ENCODE results near the gene WDR37.

DNA sequence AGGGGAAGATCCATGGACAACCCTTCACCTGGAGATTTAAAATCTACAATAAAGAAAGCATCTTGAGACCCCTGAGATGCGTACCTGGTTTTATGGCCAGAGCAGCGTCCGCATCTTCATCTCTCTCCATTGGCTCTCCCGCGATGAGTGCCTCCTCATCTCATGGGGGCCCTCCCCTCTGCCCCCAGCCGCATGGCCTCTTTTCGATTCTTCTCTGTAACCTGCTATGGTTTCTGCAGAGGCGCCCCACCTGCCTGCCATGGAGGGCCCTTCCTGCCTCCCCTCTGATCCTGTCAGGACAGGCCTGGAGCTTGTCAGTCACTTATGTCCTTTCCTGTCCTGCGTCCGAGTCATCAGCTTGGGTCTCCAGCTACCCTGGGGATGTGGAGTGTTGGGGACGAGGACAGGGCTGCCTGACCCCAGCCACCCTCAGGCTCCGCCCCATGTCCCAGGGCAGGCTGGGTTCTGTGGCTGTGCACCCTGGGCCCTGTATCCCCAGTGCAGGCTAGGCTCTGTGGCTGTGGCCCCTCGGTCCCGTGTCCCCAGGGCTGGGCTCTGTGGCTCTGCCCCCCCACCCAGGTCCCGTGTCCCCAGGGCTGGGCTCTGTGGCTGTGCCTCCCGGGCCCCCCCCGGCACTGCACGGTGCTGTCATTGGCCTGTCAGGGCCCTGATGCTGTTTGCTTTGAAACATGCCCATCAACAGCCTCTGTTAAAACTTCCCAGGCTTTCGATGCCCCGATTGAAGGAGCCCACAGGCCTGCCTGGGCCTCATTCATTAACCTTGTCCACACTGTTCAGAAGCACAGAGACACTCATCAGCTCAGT is 99.8 kb downstream of the WDR37 start:
- TF ChIP-seq MCM2 (IDR thresholded peaks at IDR 0.05; ENCODE audit: low read depth) (no peak), CHD2 (IDR thresholded peaks at IDR 0.05; ENCODE audit: low read depth, low read length) (no peak), NBN (IDR thresholded peaks at IDR 0.05; ENCODE audit: low read depth) (no peak), POLR2A (conservative IDR thresholded peaks at IDR 0.05) (no peak), EZH2 (IDR thresholded peaks at IDR 0.05; ENCODE audit: borderline replicate concordance, low read depth, low read length) (no peak), ZSCAN32 (CRISPR knock-in tag; IDR thresholded peaks at IDR 0.05) (no peak), RB1 (IDR thresholded peaks at IDR 0.05; ENCODE audit: low read depth) (no peak), MAFF (IDR thresholded peaks at IDR 0.05; ENCODE audit: low read length) (no peak)
- TF ChIP-seq, protein P1, sequence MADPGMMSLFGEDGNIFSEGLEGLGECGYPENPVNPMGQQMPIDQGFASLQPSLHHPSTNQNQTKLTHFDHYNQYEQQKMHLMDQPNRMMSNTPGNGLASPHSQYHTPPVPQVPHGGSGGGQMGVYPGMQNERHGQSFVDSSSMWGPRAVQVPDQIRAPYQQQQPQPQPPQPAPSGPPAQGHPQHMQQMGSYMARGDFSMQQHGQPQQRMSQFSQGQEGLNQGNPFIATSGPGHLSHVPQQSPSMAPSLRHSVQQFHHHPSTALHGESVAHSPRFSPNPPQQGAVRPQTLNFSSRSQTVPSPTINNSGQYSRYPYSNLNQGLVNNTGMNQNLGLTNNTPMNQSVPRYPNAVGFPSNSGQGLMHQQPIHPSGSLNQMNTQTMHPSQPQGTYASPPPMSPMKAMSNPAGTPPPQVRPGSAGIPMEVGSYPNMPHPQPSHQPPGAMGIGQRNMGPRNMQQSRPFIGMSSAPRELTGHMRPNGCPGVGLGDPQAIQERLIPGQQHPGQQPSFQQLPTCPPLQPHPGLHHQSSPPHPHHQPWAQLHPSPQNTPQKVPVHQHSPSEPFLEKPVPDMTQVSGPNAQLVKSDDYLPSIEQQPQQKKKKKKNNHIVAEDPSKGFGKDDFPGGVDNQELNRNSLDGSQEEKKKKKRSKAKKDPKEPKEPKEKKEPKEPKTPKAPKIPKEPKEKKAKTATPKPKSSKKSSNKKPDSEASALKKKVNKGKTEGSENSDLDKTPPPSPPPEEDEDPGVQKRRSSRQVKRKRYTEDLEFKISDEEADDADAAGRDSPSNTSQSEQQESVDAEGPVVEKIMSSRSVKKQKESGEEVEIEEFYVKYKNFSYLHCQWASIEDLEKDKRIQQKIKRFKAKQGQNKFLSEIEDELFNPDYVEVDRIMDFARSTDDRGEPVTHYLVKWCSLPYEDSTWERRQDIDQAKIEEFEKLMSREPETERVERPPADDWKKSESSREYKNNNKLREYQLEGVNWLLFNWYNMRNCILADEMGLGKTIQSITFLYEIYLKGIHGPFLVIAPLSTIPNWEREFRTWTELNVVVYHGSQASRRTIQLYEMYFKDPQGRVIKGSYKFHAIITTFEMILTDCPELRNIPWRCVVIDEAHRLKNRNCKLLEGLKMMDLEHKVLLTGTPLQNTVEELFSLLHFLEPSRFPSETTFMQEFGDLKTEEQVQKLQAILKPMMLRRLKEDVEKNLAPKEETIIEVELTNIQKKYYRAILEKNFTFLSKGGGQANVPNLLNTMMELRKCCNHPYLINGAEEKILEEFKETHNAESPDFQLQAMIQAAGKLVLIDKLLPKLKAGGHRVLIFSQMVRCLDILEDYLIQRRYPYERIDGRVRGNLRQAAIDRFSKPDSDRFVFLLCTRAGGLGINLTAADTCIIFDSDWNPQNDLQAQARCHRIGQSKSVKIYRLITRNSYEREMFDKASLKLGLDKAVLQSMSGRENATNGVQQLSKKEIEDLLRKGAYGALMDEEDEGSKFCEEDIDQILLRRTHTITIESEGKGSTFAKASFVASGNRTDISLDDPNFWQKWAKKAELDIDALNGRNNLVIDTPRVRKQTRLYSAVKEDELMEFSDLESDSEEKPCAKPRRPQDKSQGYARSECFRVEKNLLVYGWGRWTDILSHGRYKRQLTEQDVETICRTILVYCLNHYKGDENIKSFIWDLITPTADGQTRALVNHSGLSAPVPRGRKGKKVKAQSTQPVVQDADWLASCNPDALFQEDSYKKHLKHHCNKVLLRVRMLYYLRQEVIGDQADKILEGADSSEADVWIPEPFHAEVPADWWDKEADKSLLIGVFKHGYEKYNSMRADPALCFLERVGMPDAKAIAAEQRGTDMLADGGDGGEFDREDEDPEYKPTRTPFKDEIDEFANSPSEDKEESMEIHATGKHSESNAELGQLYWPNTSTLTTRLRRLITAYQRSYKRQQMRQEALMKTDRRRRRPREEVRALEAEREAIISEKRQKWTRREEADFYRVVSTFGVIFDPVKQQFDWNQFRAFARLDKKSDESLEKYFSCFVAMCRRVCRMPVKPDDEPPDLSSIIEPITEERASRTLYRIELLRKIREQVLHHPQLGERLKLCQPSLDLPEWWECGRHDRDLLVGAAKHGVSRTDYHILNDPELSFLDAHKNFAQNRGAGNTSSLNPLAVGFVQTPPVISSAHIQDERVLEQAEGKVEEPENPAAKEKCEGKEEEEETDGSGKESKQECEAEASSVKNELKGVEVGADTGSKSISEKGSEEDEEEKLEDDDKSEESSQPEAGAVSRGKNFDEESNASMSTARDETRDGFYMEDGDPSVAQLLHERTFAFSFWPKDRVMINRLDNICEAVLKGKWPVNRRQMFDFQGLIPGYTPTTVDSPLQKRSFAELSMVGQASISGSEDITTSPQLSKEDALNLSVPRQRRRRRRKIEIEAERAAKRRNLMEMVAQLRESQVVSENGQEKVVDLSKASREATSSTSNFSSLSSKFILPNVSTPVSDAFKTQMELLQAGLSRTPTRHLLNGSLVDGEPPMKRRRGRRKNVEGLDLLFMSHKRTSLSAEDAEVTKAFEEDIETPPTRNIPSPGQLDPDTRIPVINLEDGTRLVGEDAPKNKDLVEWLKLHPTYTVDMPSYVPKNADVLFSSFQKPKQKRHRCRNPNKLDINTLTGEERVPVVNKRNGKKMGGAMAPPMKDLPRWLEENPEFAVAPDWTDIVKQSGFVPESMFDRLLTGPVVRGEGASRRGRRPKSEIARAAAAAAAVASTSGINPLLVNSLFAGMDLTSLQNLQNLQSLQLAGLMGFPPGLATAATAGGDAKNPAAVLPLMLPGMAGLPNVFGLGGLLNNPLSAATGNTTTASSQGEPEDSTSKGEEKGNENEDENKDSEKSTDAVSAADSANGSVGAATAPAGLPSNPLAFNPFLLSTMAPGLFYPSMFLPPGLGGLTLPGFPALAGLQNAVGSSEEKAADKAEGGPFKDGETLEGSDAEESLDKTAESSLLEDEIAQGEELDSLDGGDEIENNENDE (IDR thresholded peaks at IDR 0.05; ENCODE audit: low read depth, low read length) = no peak
- TF ChIP-seq, protein P2, sequence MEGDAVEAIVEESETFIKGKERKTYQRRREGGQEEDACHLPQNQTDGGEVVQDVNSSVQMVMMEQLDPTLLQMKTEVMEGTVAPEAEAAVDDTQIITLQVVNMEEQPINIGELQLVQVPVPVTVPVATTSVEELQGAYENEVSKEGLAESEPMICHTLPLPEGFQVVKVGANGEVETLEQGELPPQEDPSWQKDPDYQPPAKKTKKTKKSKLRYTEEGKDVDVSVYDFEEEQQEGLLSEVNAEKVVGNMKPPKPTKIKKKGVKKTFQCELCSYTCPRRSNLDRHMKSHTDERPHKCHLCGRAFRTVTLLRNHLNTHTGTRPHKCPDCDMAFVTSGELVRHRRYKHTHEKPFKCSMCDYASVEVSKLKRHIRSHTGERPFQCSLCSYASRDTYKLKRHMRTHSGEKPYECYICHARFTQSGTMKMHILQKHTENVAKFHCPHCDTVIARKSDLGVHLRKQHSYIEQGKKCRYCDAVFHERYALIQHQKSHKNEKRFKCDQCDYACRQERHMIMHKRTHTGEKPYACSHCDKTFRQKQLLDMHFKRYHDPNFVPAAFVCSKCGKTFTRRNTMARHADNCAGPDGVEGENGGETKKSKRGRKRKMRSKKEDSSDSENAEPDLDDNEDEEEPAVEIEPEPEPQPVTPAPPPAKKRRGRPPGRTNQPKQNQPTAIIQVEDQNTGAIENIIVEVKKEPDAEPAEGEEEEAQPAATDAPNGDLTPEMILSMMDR (IDR thresholded peaks at IDR 0.05 in 2 of 3, conservative IDR thresholded peaks at IDR 0.05 in 1 of 3; ENCODE audit: insufficient read depth in 2 of 3, low read depth in 1 of 3, low read length in 3 of 3) = no peak
- TF ChIP-seq, protein P3, sequence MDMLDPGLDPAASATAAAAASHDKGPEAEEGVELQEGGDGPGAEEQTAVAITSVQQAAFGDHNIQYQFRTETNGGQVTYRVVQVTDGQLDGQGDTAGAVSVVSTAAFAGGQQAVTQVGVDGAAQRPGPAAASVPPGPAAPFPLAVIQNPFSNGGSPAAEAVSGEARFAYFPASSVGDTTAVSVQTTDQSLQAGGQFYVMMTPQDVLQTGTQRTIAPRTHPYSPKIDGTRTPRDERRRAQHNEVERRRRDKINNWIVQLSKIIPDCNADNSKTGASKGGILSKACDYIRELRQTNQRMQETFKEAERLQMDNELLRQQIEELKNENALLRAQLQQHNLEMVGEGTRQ (CRISPR knock-in tag; IDR thresholded peaks at IDR 0.05) = no peak

Data from K562 (cell line).